BJ (cell line): ENCODE results near the gene SAA2. TPM values are rescaled to one million over a fixed set of nuclear protein-coding genes. Genes with fewer than 3 reads are reported as not detected.
A peak's percentile ranks its signal among the peaks of the same experiment; 100 is the strongest.
"Not testable (repeated sequence)": the region's sequence is repeated elsewhere in the genome, so short reads cannot be mapped to it uniquely, and the experiment has no call there.

Experiments used
- CTCF ChIA-PET: fragments of 350-600 bp; formaldehyde crosslinking; extraction: SDS; loops from one replicate; lab custom pipeline; 2021; ENCODE audit warnings: antibody characterized with exemption, inconsistent platforms; lab: Yijun Ruan, JAX
- POLR2A ChIA-PET: fragments of 300-600 bp; sonication (Branson Sonifier 250); formaldehyde crosslinking; extraction: SDS; loops from one replicate; lab custom pipeline; 2021; ENCODE audit warnings: antibody characterized with exemption; lab: Charles Lee
- DNase-seq: peaks from one replicate; pipeline ENCODE4 v3.0.0-alpha.2; 2011; ENCODE audit warnings: low read depth
- H3K27me3 ChIP-seq: 2 replicates; pipeline ENCODE4 v1.6.0; 2011; ENCODE audit warnings: low read length; ENCODE audit not compliant: control insufficient read depth, insufficient read depth
- H3K36me3 ChIP-seq: 2 replicates; pipeline ENCODE4 v1.5.1; 2011; ENCODE audit warnings: low read length; ENCODE audit not compliant: control insufficient read depth, insufficient read depth
- H3K4me3 ChIP-seq: 2 replicates; pipeline ENCODE4 v1.5.1; 2011; ENCODE audit warnings: low read depth, mild to moderate bottlenecking, control low read depth, low read length
- polyA plus RNA-seq: library from polyadenylated mRNA; depleted of rRNA; stranded (reverse); fragments of >200 nt; gene quantifications from 2 replicates; pipeline ENCODE4 v1.2.3, GENCODE V29; 2011; rRNA removed
- small RNA-seq: library from RNA; depleted of rRNA; stranded (forward); fragments of <200 nt; gene quantifications from one replicate; pipeline ENCODE3, GENCODE V24; 2012; ENCODE audit warnings: low replicate concordance, low read depth; ENCODE audit not compliant: insufficient read length
- TF ChIP-seq, protein P1 (sequence below): IDR thresholded peaks from 2 replicates; pipeline ENCODE4 v1.5.1; 2011; ENCODE audit warnings: low read depth, mild to moderate bottlenecking, control low read depth, inconsistent platforms, low read length, moderate library complexity; ENCODE audit not compliant: insufficient read depth

The SAA2 gene
- polyA plus RNA-seq, 1 experiment = 0.54 TPM

DNA sequence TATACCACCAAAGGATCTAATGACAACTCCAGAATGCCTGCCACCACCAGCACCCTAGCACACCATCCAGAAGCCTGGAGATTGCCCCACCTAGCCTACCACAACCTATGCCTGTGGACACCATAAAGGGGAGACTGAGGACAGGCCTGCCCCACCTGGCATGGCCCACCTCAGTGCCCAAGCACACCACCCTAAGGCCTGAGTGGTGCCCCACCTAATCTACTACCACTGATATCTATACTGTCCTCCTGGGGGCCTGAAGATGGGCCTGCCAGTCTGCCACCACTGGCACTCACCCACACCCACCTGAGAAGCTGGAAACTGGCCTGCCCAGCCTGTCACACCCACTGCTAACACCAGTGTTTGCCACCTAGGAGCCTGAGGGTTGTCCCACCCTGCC, 43.7 kb downstream of the SAA2 start:
- Histone ChIP-seq H3K27me3 (peaks cover 4% of the 10 kb centered on the region), H3K36me3 (no peaks in the 10 kb centered on the region), H3K4me3 (no peak overlapping the region)
- ChIA-PET POLR2A (no interaction called here), CTCF (interaction anchor here (2.2 kb wide), 1 partner anchor 89 kb away, joined by 4 read pairs; no protein-coding TSS in a partner anchor)
- DNase-seq = no peak
- TF ChIP-seq, protein P1, sequence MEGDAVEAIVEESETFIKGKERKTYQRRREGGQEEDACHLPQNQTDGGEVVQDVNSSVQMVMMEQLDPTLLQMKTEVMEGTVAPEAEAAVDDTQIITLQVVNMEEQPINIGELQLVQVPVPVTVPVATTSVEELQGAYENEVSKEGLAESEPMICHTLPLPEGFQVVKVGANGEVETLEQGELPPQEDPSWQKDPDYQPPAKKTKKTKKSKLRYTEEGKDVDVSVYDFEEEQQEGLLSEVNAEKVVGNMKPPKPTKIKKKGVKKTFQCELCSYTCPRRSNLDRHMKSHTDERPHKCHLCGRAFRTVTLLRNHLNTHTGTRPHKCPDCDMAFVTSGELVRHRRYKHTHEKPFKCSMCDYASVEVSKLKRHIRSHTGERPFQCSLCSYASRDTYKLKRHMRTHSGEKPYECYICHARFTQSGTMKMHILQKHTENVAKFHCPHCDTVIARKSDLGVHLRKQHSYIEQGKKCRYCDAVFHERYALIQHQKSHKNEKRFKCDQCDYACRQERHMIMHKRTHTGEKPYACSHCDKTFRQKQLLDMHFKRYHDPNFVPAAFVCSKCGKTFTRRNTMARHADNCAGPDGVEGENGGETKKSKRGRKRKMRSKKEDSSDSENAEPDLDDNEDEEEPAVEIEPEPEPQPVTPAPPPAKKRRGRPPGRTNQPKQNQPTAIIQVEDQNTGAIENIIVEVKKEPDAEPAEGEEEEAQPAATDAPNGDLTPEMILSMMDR = no peak

DNA sequence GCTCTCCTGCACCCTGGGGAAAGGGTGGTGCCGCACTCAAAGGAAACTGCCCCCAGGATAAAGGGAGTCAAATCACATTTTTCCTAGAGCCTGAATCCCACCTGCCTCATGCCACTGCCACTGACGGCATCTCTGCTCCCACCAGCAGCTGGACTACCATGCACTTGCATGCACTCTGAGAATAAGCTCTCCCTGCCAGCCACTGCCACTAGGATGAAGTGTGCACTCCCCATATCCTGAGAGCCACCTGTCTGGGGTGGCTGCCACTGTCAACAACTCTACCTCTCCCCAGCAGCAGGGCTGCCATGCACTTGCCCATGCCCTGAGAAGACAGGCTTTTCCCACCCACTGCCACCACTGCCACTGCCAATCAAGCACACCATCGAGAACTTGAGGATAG, 44.2 kb downstream of the SAA2 start:
- H3K36me3 ChIP-seq = no peaks in the 10 kb centered on the region
- DNase-seq = no peak
- H3K27me3 ChIP-seq = peaks cover 4% of the 10 kb centered on the region
- TF ChIP-seq, protein P1 = no peak
- H3K4me3 ChIP-seq = no peak overlapping the region
- CTCF ChIA-PET = interaction anchor here (0.7 to 2.2 kb wide), 4 partner anchors 89 to 473 kb away, joined by 3 to 7 read pairs (median 4); no protein-coding TSS in a partner anchor
- POLR2A ChIA-PET = no interaction called here

DNA sequence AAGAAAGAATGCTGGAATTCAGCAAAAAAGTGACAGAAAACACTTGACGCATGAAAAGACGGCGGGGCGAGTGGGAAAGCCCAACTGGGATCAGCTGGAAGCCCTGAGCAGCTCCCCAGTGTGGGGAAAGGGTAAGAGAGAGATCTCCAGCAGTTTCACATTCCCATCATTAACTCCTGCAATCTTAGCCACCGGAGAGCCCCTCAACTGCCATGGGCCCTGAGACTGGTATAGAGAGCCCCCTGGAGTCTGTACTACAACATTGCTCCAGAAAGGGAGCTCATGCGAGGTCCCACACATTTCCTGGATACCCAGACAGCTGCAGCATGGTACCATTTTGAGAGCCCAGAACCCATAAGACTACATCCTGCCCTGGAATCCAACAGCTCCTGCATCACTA, 44.7 kb downstream of the SAA2 start:
- CTCF ChIA-PET = interaction anchor here (0.7 to 1.2 kb wide), 3 partner anchors 88 to 472 kb away, joined by 3 to 7 read pairs (median 3); no protein-coding TSS in a partner anchor
- no peaks in the 10 kb centered on the region for H3K36me3 ChIP-seq
- H3K27me3 ChIP-seq = peaks cover 1% of the 10 kb centered on the region
- H3K4me3 ChIP-seq = no peak overlapping the region
- POLR2A ChIA-PET = no interaction called here
- DNase-seq = no peak
- TF ChIP-seq, protein P1 = peak; percentile 46

DNA sequence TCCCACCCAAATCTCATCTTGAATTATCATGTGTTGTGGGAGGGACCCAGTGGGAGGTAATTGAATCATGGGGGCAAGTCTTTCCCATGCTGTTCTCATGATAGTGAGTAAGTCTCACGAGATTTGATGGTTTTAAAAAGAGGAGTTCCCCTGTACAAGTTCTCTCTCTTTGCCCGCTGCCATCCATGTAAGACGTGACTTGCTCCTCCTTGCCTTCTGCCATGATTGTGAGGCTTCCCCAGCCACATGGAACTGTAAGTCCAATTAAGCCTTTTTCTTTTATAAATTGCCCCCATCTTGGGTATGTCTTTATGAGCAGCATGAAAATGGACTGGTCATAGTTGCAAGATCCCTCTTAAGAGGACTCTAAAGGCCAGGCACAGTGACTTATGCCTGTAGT, 50.7 kb downstream of the SAA2 start:
- H3K27me3 ChIP-seq, H3K4me3 ChIP-seq, H3K36me3 ChIP-seq, DNase-seq, POLR2A ChIA-PET: not testable (repeated sequence)
- CTCF ChIA-PET = interaction anchor here (0.6 kb wide), 1 partner anchor 82 kb away, joined by 3 read pairs; no protein-coding TSS in a partner anchor

DNA sequence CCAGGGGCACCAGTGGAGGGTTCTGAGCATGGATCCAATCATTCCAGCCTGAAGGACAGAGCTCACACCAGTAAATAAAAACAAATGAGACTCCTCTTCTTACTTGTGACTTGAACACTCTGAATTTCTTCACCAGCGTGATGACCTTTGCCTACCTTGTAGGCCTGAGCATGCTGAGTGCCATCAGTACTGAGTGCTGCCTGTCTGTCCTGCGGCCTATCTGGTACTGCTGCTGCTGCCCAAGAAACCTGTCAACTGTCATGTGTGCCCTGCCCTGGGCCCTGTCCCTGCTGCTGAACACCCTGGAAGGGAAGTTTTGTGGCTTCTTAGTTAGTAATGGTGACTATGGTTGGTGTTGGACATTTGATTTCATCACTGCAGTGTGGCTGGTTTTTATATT, 51.9 kb downstream of the SAA2 start:
- no peaks in the 10 kb centered on the region for H3K36me3 ChIP-seq
- TF ChIP-seq, protein P1 = no peak
- no peak for DNase-seq
- no peaks in the 10 kb centered on the region for H3K27me3 ChIP-seq
- ChIA-PET POLR2A (no interaction called here), CTCF (no interaction called here)
- H3K4me3 ChIP-seq = no peak overlapping the region

Small RNAs within 50 kb of the gene (small RNA-seq; reads per million reads assigned to genes)
- not detected for gene RNA5SP333
- not detected for gene RNA5SP334

Other genes starting within 250 kb of the SAA2 start
- gene SERGEF, start 235.6 kb downstream of the SAA2 start, polyA plus RNA-seq = 17.2 and 17.4 TPM in 2 replicates
- 0.04 and 0.06 TPM in 2 replicates for gene TPH1, start 202.4 kb downstream of the SAA2 start, polyA plus RNA-seq
- gene SAAL1, start 142.6 kb downstream of the SAA2 start, polyA plus RNA-seq = 8.9 and 13.3 TPM in 2 replicates
- gene MRGPRX3, start 116.1 kb downstream of the SAA2 start, polyA plus RNA-seq = not detected in 2 replicates
- gene MRGPRX4, start 75.8 kb downstream of the SAA2 start, polyA plus RNA-seq = not detected in 2 replicates
- gene SAA4, start 11.9 kb downstream of the SAA2 start, polyA plus RNA-seq = not detected in 2 replicates
- gene SAA1, start 17.6 kb upstream of the SAA2 start, polyA plus RNA-seq = 2.3 and 3.4 TPM in 2 replicates
- gene HPS5, start 73.5 kb upstream of the SAA2 start, polyA plus RNA-seq = 15.3 and 23.2 TPM in 2 replicates
- gene GTF2H1, start 73.9 kb upstream of the SAA2 start, polyA plus RNA-seq = 24.9 and 42.9 TPM in 2 replicates
- gene LDHA, start 145.9 kb upstream of the SAA2 start, polyA plus RNA-seq = 946 and 2,237 TPM in 2 replicates
- 0.10 TPM in 1 of 2 replicates, not detected in the other for gene LDHC, start 163.7 kb upstream of the SAA2 start, polyA plus RNA-seq
- not detected in 2 replicates for gene LDHAL6A, start 207.2 kb upstream of the SAA2 start, polyA plus RNA-seq